ENCODE measurements around the gene EXOC3.

Gene EXOC3

DNA sequence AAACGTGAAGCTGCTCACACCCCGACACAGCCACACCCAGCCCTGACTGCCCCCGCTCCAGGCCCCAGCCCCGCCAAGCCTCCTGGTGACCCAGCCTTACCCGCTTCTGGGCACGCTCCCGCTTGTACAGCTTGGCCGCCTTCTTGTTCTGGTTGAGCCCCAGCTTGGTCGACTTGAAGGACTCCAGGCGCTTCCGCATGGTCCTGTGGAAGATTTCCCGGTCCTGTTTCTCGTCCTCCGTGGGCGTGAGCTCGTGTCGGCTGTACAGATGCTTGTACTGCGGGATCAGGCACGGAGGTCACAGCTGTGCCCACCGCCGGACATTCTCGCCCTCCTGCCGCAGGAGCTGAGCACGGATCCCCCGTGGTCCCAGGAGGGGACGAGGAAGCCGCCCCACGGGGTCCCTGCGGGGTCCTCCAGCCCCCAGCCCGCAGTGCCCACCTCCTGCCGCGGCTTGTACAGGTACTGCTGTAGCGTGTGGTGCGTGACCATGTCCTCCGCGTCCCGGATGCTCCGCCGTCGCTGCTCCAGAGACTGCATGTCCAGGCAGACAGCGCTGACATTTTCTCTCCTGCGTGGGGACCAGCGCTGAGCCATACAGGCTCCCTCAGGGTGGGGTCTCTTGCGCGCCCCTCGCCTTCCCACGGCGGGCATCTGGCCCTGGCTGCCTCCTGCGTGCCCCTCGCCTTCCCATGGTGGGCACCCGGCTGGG is 33.3 kb downstream of the EXOC3 start:
- Histone ChIP-seq H3K36me3 (replicated peaks) (no peaks in the 10 kb centered on the region), H3K4me3 (ENCODE audit: low read depth, low read length) (no peak overlapping the region), H3K27me3 (replicated peaks) (peaks cover 32% of the 10 kb centered on the region), H3K27ac (no peak overlapping the region)
- in situ Hi-C loops (cut with HindIII; ENCODE audit: low pct_ligation_motif_present, low sequenced_read_pairs), result no loop called here
- TF ChIP-seq, protein P1, sequence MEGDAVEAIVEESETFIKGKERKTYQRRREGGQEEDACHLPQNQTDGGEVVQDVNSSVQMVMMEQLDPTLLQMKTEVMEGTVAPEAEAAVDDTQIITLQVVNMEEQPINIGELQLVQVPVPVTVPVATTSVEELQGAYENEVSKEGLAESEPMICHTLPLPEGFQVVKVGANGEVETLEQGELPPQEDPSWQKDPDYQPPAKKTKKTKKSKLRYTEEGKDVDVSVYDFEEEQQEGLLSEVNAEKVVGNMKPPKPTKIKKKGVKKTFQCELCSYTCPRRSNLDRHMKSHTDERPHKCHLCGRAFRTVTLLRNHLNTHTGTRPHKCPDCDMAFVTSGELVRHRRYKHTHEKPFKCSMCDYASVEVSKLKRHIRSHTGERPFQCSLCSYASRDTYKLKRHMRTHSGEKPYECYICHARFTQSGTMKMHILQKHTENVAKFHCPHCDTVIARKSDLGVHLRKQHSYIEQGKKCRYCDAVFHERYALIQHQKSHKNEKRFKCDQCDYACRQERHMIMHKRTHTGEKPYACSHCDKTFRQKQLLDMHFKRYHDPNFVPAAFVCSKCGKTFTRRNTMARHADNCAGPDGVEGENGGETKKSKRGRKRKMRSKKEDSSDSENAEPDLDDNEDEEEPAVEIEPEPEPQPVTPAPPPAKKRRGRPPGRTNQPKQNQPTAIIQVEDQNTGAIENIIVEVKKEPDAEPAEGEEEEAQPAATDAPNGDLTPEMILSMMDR (IDR thresholded peaks at IDR 0.05; ENCODE audit: low read depth, low read length, missing control alignments), result no peak
- DNase-seq, result no peak

DNA sequence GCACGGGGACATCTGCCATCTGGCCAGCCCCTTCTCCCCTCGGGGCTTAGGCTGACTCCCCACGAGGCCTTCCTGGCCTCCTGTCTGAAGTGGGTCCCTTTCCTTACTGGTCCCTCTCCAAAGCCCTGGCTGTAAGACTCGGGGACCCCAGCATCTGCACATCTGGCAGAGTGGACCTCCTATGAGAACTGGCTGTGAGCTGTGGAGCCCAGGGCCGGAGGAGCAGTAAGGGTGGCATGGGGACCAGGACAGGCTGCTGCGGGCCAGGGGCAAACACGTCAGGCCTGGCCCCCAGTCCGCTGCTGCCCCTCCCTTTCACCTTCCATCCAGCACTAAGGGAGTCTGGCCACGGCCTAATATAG is 33.8 kb downstream of the EXOC3 start:
- in situ Hi-C loops (cut with HindIII; ENCODE audit: low pct_ligation_motif_present, low sequenced_read_pairs), result no loop called here
- Histone ChIP-seq H3K36me3 (replicated peaks) (no peaks in the 10 kb centered on the region), H3K4me3 (ENCODE audit: low read depth, low read length) (no peak overlapping the region), H3K27me3 (replicated peaks) (peaks cover 32% of the 10 kb centered on the region), H3K27ac (no peak overlapping the region)
- TF ChIP-seq, protein P1 (IDR thresholded peaks at IDR 0.05; ENCODE audit: low read depth, low read length, missing control alignments), result no peak
- no peak for DNase-seq

DNA sequence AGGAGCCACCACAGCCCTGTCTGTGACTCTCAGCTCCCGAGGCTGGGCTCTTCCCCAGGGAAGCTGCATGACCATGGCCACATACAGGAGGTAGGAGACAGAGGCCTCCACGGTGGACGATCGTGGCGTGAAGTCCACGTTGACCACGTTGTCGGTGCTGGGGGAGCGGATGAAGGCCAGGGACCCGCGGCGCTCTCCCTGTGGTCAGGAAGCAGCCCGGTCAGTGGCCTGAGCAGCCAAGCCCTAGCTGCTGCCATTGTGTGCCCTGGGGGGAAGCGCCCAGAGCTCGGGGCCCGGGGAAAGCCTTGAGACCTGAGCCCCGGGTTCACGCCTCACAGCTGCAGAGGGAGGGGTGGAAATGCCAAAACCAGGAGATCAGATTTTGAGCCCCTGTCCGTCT is 34.3 kb downstream of the EXOC3 start:
- Histone ChIP-seq H3K27me3 (replicated peaks) (peaks cover 32% of the 10 kb centered on the region), H3K27ac (no peak overlapping the region), H3K4me3 (ENCODE audit: low read depth, low read length) (no peak overlapping the region), H3K36me3 (replicated peaks) (no peaks in the 10 kb centered on the region)
- in situ Hi-C loops (cut with HindIII; ENCODE audit: low pct_ligation_motif_present, low sequenced_read_pairs), result no loop called here
- no peak for DNase-seq
- TF ChIP-seq, protein P1 (IDR thresholded peaks at IDR 0.05; ENCODE audit: low read depth, low read length, missing control alignments), result no peak

DNA sequence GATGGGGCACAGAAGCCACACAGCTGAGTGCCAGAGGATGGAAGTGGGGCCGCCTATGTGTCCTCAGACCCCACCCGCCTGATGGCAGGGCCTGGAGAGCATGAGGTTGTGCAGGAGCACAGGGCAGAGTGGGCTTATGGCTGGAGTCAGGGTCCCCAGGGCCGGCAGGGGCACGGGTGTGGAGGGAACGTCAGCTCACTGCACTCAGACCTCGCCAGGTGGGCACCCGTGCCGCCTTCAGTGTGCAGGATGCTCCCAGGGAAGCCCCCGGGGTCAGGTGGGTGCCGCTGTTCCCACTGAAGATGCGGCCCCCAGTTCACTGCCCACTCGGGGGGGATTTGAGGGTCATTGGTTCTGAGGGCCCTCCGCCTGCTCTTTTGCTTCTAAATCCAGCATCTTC is 34.9 kb downstream of the EXOC3 start:
- H3K4me3 ChIP-seq (ENCODE audit: low read depth, low read length), result no peak overlapping the region
- no peak for DNase-seq
- no peak overlapping the region for H3K27ac ChIP-seq
- peaks cover 32% of the 10 kb centered on the region for H3K27me3 ChIP-seq (replicated peaks)
- TF ChIP-seq, protein P1 (IDR thresholded peaks at IDR 0.05; ENCODE audit: low read depth, low read length, missing control alignments), result no peak
- in situ Hi-C loops (cut with HindIII; ENCODE audit: low pct_ligation_motif_present, low sequenced_read_pairs), result no loop called here
- H3K36me3 ChIP-seq (replicated peaks), result no peaks in the 10 kb centered on the region

DNA sequence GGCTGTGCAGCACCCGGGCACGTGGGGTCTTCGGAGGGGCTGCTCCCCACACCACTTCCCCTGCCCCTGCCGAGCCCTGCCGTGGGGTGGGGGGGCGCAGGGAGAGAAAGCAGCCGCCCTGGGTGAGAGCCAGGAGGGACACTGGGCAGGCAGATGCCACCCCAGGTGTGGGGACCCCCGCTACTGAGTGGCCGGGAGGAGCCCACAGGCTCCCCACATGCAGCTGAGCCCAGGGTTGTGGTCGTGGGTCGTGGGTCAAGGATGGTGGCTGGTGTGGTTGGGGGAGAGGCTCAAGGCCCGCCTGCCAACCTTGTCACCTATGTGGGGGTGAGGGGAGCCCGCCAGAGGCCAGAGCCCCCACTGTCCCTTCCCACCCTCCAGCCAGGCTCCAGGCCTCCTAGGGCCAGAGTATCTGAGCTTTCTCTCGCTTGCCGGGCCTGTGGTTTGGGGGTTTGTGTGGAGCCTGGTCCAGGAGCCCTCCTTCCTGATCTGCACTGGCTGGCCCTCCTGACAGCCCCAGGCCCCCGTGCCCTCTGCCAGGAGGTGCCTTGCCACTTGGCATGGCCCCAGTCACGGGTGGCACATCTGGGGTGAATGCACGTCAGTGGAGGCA is 35.5 kb downstream of the EXOC3 start:
- in situ Hi-C loops (cut with HindIII; ENCODE audit: low pct_ligation_motif_present, low sequenced_read_pairs), result no loop called here
- H3K27ac ChIP-seq, result no peak overlapping the region
- TF ChIP-seq, protein P1 (IDR thresholded peaks at IDR 0.05; ENCODE audit: low read depth, low read length, missing control alignments), result no peak
- no peak for DNase-seq
- H3K27me3 ChIP-seq (replicated peaks), result peaks cover 32% of the 10 kb centered on the region
- H3K4me3 ChIP-seq (ENCODE audit: low read depth, low read length), result no peak overlapping the region
- no peaks in the 10 kb centered on the region for H3K36me3 ChIP-seq (replicated peaks)
